Psoas muscle (tissue), 8 donors: Measurements from ENCODE around the gene PDE6H. TPM values are rescaled to one million over a fixed set of nuclear protein-coding genes. Genes with fewer than 3 reads are reported as not detected.

Experiments used
- ATAC-seq, 4 donors: fragments of 200-7000 bp; cut with Tn5 transposase; one replicate each; pipeline ENCODE4 v1.9.1; 2020; ENCODE audit warnings: moderate library complexity in 3 of 4, mild to moderate bottlenecking in 2 of 4
- DNase-seq, 2 donors: peaks; one replicate each; pipeline ENCODE4 v3.0.0-alpha.2; 2020
- H3K27ac ChIP-seq: fragments of 200-600 bp; one replicate; pipeline ENCODE4 v1.8.0; 2022
- H3K27me3 ChIP-seq, 3 donors: fragments of 200-600 bp in 1 of 3; one replicate each; pipeline versions ENCODE4 v1.6.1 to v1.8.0; 2013 to 2022; ENCODE audit warnings: low read length in 2 of 3, mild to moderate bottlenecking in 2 of 3, moderate library complexity in 1 of 3; ENCODE audit not compliant: insufficient read depth in 3 of 3
- H3K36me3 ChIP-seq, 2 donors: fragments of 200-600 bp in 1 of 2; one replicate each; pipeline versions ENCODE4 v1.6.1 to v1.8.0; 2013 to 2022; ENCODE audit warnings: low read depth in 1 of 2, mild to moderate bottlenecking in 1 of 2, moderate library complexity in 1 of 2; ENCODE audit not compliant: insufficient read depth in 1 of 2
- H3K4me1 ChIP-seq: fragments of 200-600 bp; one replicate; pipeline ENCODE4 v1.8.0; 2022
- H3K4me3 ChIP-seq: fragments of 200-600 bp; one replicate; pipeline ENCODE4 v1.8.0; 2022; ENCODE audit warnings: mild to moderate bottlenecking
- H3K9me3 ChIP-seq: fragments of 200-600 bp; one replicate; pipeline ENCODE4 v1.8.0; 2022
- WGBS, 3 donors: extraction: QIAGEN DNeasy Blood & Tissue Kit; methylation state at CpG; one replicate each; pipeline versions ENCODE4 v1.1.6 to v1.1.7; 2013; 5-methylcytosine and 5-hydroxymethylcytosine counted together
- intact Hi-C, 2 donors: fragments of 100-400 bp; cut with DNase I; formaldehyde crosslinking; loops; one replicate each; pipeline versions ENCODE4 v1.11.0 to v1.14.2; 2022
- polyA plus RNA-seq, 3 donors: library from polyadenylated mRNA; stranded (reverse); fragments of 200-250 nt; gene quantifications; one replicate each; pipeline ENCODE4 v1.2.3, GENCODE V29; 2013
- total RNA-seq, 4 donors: library from RNA; stranded (reverse); fragmentation: NEBNext Ultra II Directional in 2 of 4; extraction: Animal tissue kit (Norgen Biotek cat#: 25700) in 2 of 4; gene quantifications; one replicate each; pipeline versions ENCODE4 v1.2.1 to v1.2.4, GENCODE V29; 2021 to 2023
- TF ChIP-seq, protein P1 (sequence below): fragments of 200-600 bp; IDR thresholded peaks from one replicate; pipeline ENCODE4 v1.8.0; 2022; ENCODE audit warnings: antibody characterized with exemption
- donor health status: healthy with polysubstance abuse.
- donor health status: DM: no; HTN: no; CAD: no; lungs with moderate emphysema.
- donor health status: Bipolar disorder and iron deficiency.
- donor health status: healthy.
- donor health status: DM: yes; HTN: yes; CAD: no.
- donor health status: DM: no; HTN: no; CAD: no.
- donor health status: DM: no; HTN: no; CAD: no.
- donor health status: DM: yes; HTN: yes; CAD: no.

The PDE6H gene
- total and polyA plus RNA-seq, 7 donors = not detected

DNA sequence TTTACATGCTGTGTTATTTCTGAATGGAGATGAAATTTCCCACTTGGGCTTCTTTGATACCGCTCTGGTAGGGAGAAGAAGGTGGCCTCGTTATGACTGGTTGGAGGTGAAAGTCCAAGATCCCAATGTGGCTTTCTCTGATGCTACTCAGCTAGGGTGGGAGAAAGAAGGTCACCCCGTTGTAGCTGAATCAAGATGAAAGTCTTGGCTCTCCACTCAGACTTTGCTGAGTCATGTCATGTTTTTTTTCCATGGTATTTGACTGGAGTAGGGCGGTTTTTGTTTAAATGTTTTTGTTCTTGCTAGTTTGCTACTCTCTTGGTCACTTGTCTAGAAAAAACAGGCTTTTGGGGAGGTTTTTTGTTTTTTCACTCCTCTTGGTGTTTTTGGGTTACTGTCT, 2.4 kb upstream of the PDE6H start:
- Histone ChIP-seq H3K9me3 (no peaks in the 10 kb centered on the region), H3K4me1 (no peaks in the 10 kb centered on the region), H3K36me3 (no peaks in the 10 kb centered on the region), H3K27ac (no peak overlapping the region), H3K4me3 (no peak overlapping the region), H3K27me3 (no peaks in the 10 kb centered on the region)
- ATAC-seq (no peak), DNase-seq (no peak)
- 54 to 82% (median 66%) methylated on average over 4 of the region's 4 CpGs for WGBS, 3 donors
- TF ChIP-seq, protein P1, sequence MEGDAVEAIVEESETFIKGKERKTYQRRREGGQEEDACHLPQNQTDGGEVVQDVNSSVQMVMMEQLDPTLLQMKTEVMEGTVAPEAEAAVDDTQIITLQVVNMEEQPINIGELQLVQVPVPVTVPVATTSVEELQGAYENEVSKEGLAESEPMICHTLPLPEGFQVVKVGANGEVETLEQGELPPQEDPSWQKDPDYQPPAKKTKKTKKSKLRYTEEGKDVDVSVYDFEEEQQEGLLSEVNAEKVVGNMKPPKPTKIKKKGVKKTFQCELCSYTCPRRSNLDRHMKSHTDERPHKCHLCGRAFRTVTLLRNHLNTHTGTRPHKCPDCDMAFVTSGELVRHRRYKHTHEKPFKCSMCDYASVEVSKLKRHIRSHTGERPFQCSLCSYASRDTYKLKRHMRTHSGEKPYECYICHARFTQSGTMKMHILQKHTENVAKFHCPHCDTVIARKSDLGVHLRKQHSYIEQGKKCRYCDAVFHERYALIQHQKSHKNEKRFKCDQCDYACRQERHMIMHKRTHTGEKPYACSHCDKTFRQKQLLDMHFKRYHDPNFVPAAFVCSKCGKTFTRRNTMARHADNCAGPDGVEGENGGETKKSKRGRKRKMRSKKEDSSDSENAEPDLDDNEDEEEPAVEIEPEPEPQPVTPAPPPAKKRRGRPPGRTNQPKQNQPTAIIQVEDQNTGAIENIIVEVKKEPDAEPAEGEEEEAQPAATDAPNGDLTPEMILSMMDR = no peak
- intact Hi-C loops = no loop called here

DNA sequence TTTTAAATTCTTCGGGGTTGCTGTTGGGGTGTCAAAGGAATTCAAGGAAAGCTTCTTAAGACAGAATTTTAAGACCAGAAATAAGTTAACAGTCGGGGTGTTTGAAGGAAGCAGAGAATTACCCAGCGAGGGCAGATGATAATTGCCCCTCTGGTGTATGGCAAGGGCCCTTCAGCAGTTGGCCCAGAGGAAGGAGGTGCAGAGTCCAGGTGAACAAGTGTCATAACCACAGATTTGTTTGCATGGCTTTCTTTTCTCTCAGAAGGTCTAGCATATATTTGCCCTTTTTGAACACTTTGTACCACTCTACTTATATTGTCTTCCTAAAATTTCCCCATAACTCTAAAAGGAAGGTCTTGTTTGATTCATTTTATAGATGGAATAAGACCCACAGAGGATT, 1.8 kb downstream of the PDE6H start:
- ATAC-seq (no peak), DNase-seq (no peak)
- Histone ChIP-seq H3K27me3 (no peaks in the 10 kb centered on the region), H3K9me3 (no peaks in the 10 kb centered on the region), H3K4me3 (no peak overlapping the region), H3K36me3 (no peaks in the 10 kb centered on the region), H3K4me1 (no peaks in the 10 kb centered on the region), H3K27ac (no peak overlapping the region)
- 84 to 90% (median 87%) methylated on average over 3 of the region's 3 CpGs for WGBS, 3 donors
- TF ChIP-seq, protein P1 = no peak
- intact Hi-C loops = no loop called here

- Histone ChIP-seq H3K27me3 (no peaks in the 10 kb centered on the region), H3K36me3 (no peaks in the 10 kb centered on the region), H3K4me3 (no peak overlapping the region), H3K9me3 (no peaks in the 10 kb centered on the region), H3K27ac (no peak overlapping the region), H3K4me1 (no peaks in the 10 kb centered on the region)
- no peak for DNase-seq
- intact Hi-C loops = no loop called here
- no peak for ATAC-seq
- 76 to 83% (median 80%) methylated on average over 3 to 4 of the region's 4 CpGs for WGBS, 3 donors
- TF ChIP-seq, protein P1 = no peak
These were observed 2.6 kb downstream of the PDE6H start for GRCh38 chr12:14975457-14975856.

DNA sequence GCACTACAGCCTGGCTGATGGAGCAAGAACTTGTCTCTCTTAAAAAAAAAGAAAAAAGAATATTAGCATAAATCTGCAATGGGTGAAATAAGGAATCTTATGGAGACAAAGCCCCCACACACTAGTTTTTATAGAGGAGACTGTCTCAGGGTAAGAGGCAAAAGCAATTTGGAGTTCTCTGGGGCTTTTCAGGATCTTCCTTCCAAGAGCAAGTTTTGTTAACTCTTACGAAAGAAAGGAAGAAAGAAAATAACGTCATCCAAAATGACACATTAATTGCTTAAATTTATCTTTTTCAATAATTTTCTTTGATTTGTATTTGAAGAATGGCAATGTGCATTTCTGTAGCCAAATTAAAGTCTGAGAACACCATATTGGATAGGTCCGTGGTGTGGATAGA, 3.8 kb downstream of the PDE6H start:
- Histone ChIP-seq H3K27ac (no peak overlapping the region), H3K27me3 (no peaks in the 10 kb centered on the region), H3K4me3 (no peak overlapping the region), H3K9me3 (no peaks in the 10 kb centered on the region), H3K4me1 (no peaks in the 10 kb centered on the region), H3K36me3 (no peaks in the 10 kb centered on the region)
- ATAC-seq = no peak
- DNase-seq = no peak
- intact Hi-C loops = no loop called here
- WGBS, 3 donors = 81 to 87% (median 82%) methylated on average over 3 of the region's 3 CpGs
- TF ChIP-seq, protein P1 = no peak

GRCh38 chr12:14979468-14979867, 6.6 kb downstream of the PDE6H start:
- Histone ChIP-seq H3K27ac (no peak overlapping the region), H3K4me3 (no peak overlapping the region), H3K36me3 (no peaks in the 10 kb centered on the region), H3K9me3 (no peaks in the 10 kb centered on the region), H3K4me1 (no peaks in the 10 kb centered on the region), H3K27me3 (no peaks in the 10 kb centered on the region)
- intact Hi-C loops = no loop called here
- DNase-seq (no peak), ATAC-seq (no peak)
- TF ChIP-seq, protein P1 = no peak
